T-cell (primary cell): ENCODE data around the gene DIPK1B. TPM values are rescaled to one million over a fixed set of nuclear protein-coding genes. Genes with fewer than 3 reads are reported as not detected.

Source experiments
- ATAC-seq, 4 experiments: fragments of 200-7000 bp in 3 of 4; fragments of 150-1000 bp in 1 of 4; cut with Tn5 transposase; replicated peaks in 1 of 4; 1 replicate in 3 of 4; 2 replicates in 1 of 4; pipeline ENCODE4 v1.10.0; 2021; ENCODE audit warnings: moderate library complexity in 3 of 4, mild to moderate bottlenecking in 2 of 4, moderate number of reproducible peaks in 1 of 4
- CTCF ChIA-PET, 2 donors: fragments of 300-600 bp; sonication (Branson Sonifier 250); formaldehyde crosslinking; loops; one replicate each; lab custom pipeline; 2022; ENCODE audit warnings: antibody characterized with exemption in 2 of 2; lab: Charles Lee
- POLR2A ChIA-PET, 2 donors: fragments of 300-600 bp; sonication (Branson Sonifier 250); formaldehyde crosslinking; loops; one replicate each; lab custom pipeline; 2022; ENCODE audit warnings: antibody characterized with exemption in 2 of 2; lab: Charles Lee
- DNase-seq, 35 experiments: peaks; one replicate each; pipeline versions ENCODE4 v3.0.0 to v3.0.0-alpha.2; 2013 to 2023
- H3K27ac ChIP-seq: one replicate; pipeline ENCODE4 v1.5.1; 2013; ENCODE audit warnings: low read length
- H3K27me3 ChIP-seq, 2 experiments: replicated peaks in 1 of 2; 1 replicate in 1 of 2; 2 replicates in 1 of 2; pipeline versions ENCODE4 v1.6.1 to v1.7.0; 2013; ENCODE audit warnings: low read length in 1 of 2, mixed read lengths in 1 of 2; ENCODE audit not compliant: control insufficient read depth in 2 of 2, insufficient read depth in 2 of 2; ENCODE audit errors: extremely low read depth in 1 of 2
- H3K36me3 ChIP-seq, 2 donors: 1 replicate in 1 of 2; 2 replicates in 1 of 2; pipeline versions ENCODE4 v1.6.1 to v1.7.0; 2013; ENCODE audit warnings: low read length in 1 of 2; ENCODE audit not compliant: control insufficient read depth in 2 of 2, insufficient read depth in 1 of 2; ENCODE audit errors: extremely low read depth in 1 of 2
- H3K4me1 ChIP-seq, 2 experiments: 1 replicate in 1 of 2; 2 replicates in 1 of 2; pipeline versions ENCODE4 v1.6.1 to v1.7.0; 2013; ENCODE audit warnings: low read length in 2 of 2, mixed read lengths in 1 of 2; ENCODE audit not compliant: insufficient read depth in 2 of 2, control insufficient read depth in 1 of 2; ENCODE audit errors: extremely low read depth in 1 of 2
- H3K4me3 ChIP-seq, 2 donors: 1 replicate in 1 of 2; 2 replicates in 1 of 2; pipeline versions ENCODE4 v1.5.1 to v1.7.0; 2013; ENCODE audit warnings: mild to moderate bottlenecking in 2 of 2, low read length in 1 of 2, moderate library complexity in 1 of 2; ENCODE audit not compliant: control insufficient read depth in 1 of 2; ENCODE audit errors: extremely low read depth in 1 of 2
- H3K9me3 ChIP-seq: 2 replicates; pipeline ENCODE4 v1.7.0; 2013
- H3K27ac Mint-ChIP-seq, 2 donors: one replicate each; pipeline ENCODE4 v1.8.0; 2020 to 2021; ENCODE audit warnings: mild to moderate bottlenecking in 2 of 2, mixed read lengths in 2 of 2
- H3K27me3 Mint-ChIP-seq, 2 donors: one replicate each; pipeline ENCODE4 v1.8.0; 2021 to 2022; ENCODE audit warnings: mixed read lengths in 2 of 2
- H3K36me3 Mint-ChIP-seq: one replicate; pipeline ENCODE4 v1.8.0; 2021; ENCODE audit warnings: mixed read lengths
- H3K4me1 Mint-ChIP-seq, 3 donors: one replicate each; pipeline ENCODE4 v1.8.0; 2020 to 2022; ENCODE audit warnings: mixed read lengths in 3 of 3, mild to moderate bottlenecking in 1 of 3
- H3K4me3 Mint-ChIP-seq, 3 donors: one replicate each; pipeline ENCODE4 v1.8.0; 2020 to 2022; ENCODE audit warnings: mild to moderate bottlenecking in 3 of 3, mixed read lengths in 3 of 3, moderate library complexity in 3 of 3
- H3K9me3 Mint-ChIP-seq, 3 donors: one replicate each; pipeline ENCODE4 v1.8.0; 2020 to 2022; ENCODE audit warnings: mixed read lengths in 3 of 3
- WGBS: methylation state at CpG from one replicate; pipeline ENCODE4 v1.1.5; 2013; ENCODE audit warnings: missing lambda C conversion rate; ENCODE audit not compliant: insufficient coverage; 5-methylcytosine and 5-hydroxymethylcytosine counted together
- total RNA-seq, 35 experiments: library from RNA in 6 of 35; stranded (reverse) in 6 of 35; fragments of 120-200 nt in 1 of 35; gene quantifications; one replicate each; pipeline versions ENCODE4 v1.2.1 to v1.2.4 and lab custom pipeline; 2013 to 2026

DIPK1B gene
- total RNA-seq, 5 donors from 2014 or later (not counting 1 experiment from before 2014, with no cell fraction given): 0.25 to 2.1 (median 0.77) TPM

- CTCF ChIA-PET: no interaction called here
- DNase-seq: no peak
- H3K27ac ChIP-seq: no peak overlapping the region
Observed at GRCh38 chr9:136748666-136749611, 36.6 kb downstream of the DIPK1B start.

GRCh38 chr9:136750526-136750925 is 38.2 kb downstream of the DIPK1B start:
- Histone ChIP-seq H3K27me3 (peaks cover 0 to 65% of the 10 kb centered on the region in 2 experiments), H3K36me3 (no peaks in the 10 kb centered on the region), H3K4me3 (no peak overlapping the region), H3K4me1 (no peaks in the 10 kb centered on the region), H3K9me3 (no peaks in the 10 kb centered on the region), H3K27ac (no peak overlapping the region)
- Mint-ChIP-seq H3K27me3 (peaks cover 0 to 7% of the 10 kb centered on the region in 2 donors), H3K4me3 (no peak overlapping the region), H3K4me1 (no peaks in the 10 kb centered on the region), H3K27ac (no peak overlapping the region), H3K36me3 (no peaks in the 10 kb centered on the region), H3K9me3 (peaks cover 6 to 17% (median 16%) of the 10 kb centered on the region in 3 donors)
- CTCF ChIA-PET: interaction anchor here in 1 of 2 donors (0.7 kb wide), 1 partner anchor 9 kb away, joined by 3 read pairs; no protein-coding TSS in a partner anchor
- 25% methylated on average over 1 of the region's 2 CpGs for WGBS
- ATAC-seq: no peak
- POLR2A ChIA-PET: no interaction called here
- DNase-seq: no peak

More at GRCh38 chr9:136748666-136749611, 36.6 kb downstream of the DIPK1B start:
- Histone ChIP-seq H3K36me3 (no peaks in the 10 kb centered on the region), H3K4me1 (no peaks in the 10 kb centered on the region), H3K27me3 (peaks cover 0 to 65% of the 10 kb centered on the region in 2 experiments), H3K9me3 (no peaks in the 10 kb centered on the region), H3K4me3 (no peak overlapping the region)
- no peak overlapping the region for H3K27ac Mint-ChIP-seq
- POLR2A ChIA-PET: no interaction called here
- H3K4me1 Mint-ChIP-seq: no peaks in the 10 kb centered on the region
- H3K27me3 Mint-ChIP-seq: peaks cover 0 to 7% of the 10 kb centered on the region in 2 donors
- no peak overlapping the region for H3K4me3 Mint-ChIP-seq
- H3K9me3 Mint-ChIP-seq: peaks cover 6 to 17% (median 16%) of the 10 kb centered on the region in 3 donors
- H3K36me3 Mint-ChIP-seq: no peaks in the 10 kb centered on the region
- WGBS: 74% methylated on average over 17 of the region's 21 CpGs
- no peak for ATAC-seq

- Histone ChIP-seq H3K27ac (no peak overlapping the region), H3K27me3 (peaks cover 0 to 64% of the 10 kb centered on the region in 2 experiments), H3K4me1 (no peaks in the 10 kb centered on the region), H3K36me3 (no peaks in the 10 kb centered on the region), H3K9me3 (no peaks in the 10 kb centered on the region), H3K4me3 (no peak overlapping the region)
- Mint-ChIP-seq H3K27me3 (peaks cover 0 to 4% of the 10 kb centered on the region in 2 donors), H3K36me3 (no peaks in the 10 kb centered on the region), H3K27ac (no peak overlapping the region), H3K4me1 (no peaks in the 10 kb centered on the region), H3K4me3 (no peak overlapping the region), H3K9me3 (peaks cover 6 to 17% (median 16%) of the 10 kb centered on the region in 3 donors)
- CTCF ChIA-PET: no interaction called here
- no CpG with 5 or more reads among the region's 1 CpG for WGBS
- ATAC-seq (no peak), DNase-seq (no peak)
- POLR2A ChIA-PET: interaction anchor here in 1 of 2 donors (0.5 kb wide), 1 partner anchor 209 kb away, joined by 7 read pairs; no protein-coding TSS in a partner anchor
Observed at GRCh38 chr9:136751244-136751643, 38.9 kb downstream of the DIPK1B start.

- Histone ChIP-seq H3K4me1 (no peaks in the 10 kb centered on the region), H3K27me3 (peaks cover 0 to 65% of the 10 kb centered on the region in 2 experiments), H3K4me3 (no peak overlapping the region), H3K9me3 (no peaks in the 10 kb centered on the region), H3K36me3 (no peaks in the 10 kb centered on the region), H3K27ac (no peak overlapping the region)
- Mint-ChIP-seq H3K4me3 (no peak overlapping the region), H3K36me3 (no peaks in the 10 kb centered on the region), H3K4me1 (no peaks in the 10 kb centered on the region), H3K9me3 (peaks cover 6 to 17% (median 16%) of the 10 kb centered on the region in 3 donors), H3K27ac (no peak overlapping the region), H3K27me3 (peaks cover 0 to 4% of the 10 kb centered on the region in 2 donors)
- ATAC-seq: no peak
- no peak for DNase-seq
- ChIA-PET CTCF (no interaction called here), POLR2A (no interaction called here)
Observed at GRCh38 chr9:136751814-136752213, 39.4 kb downstream of the DIPK1B start.

- H3K27ac ChIP-seq: no peak overlapping the region
- CTCF ChIA-PET: no interaction called here
- DNase-seq (no peak), ATAC-seq (no peak)
- H3K36me3 Mint-ChIP-seq: no peaks in the 10 kb centered on the region
- no peaks in the 10 kb centered on the region for H3K36me3 ChIP-seq
- peaks cover 0 to 61% of the 10 kb centered on the region in 2 experiments for H3K27me3 ChIP-seq
- H3K27me3 Mint-ChIP-seq: no peaks in the 10 kb centered on the region
- H3K27ac Mint-ChIP-seq: no peak overlapping the region
- no peaks in the 10 kb centered on the region for H3K4me1 Mint-ChIP-seq
- no peaks in the 10 kb centered on the region for H3K9me3 ChIP-seq
- 91% methylated on average over 30 of the region's 31 CpGs for WGBS
- POLR2A ChIA-PET: no interaction called here
- no peak overlapping the region for H3K4me3 Mint-ChIP-seq
- no peaks in the 10 kb centered on the region for H3K4me1 ChIP-seq
- no peak overlapping the region for H3K4me3 ChIP-seq
- peaks cover 6 to 17% (median 16%) of the 10 kb centered on the region in 3 donors for H3K9me3 Mint-ChIP-seq
Observed at GRCh38 chr9:136753371-136754058, 41.1 kb downstream of the DIPK1B start.

GRCh38 chr9:136754059-136754572 is 41.7 kb downstream of the DIPK1B start:
- Histone ChIP-seq H3K27ac (no peak overlapping the region), H3K9me3 (no peaks in the 10 kb centered on the region), H3K4me1 (no peaks in the 10 kb centered on the region), H3K36me3 (no peaks in the 10 kb centered on the region), H3K27me3 (peaks cover 0 to 56% of the 10 kb centered on the region in 2 experiments), H3K4me3 (no peak overlapping the region)
- Mint-ChIP-seq H3K4me1 (no peaks in the 10 kb centered on the region), H3K4me3 (no peak overlapping the region), H3K36me3 (no peaks in the 10 kb centered on the region), H3K27me3 (no peaks in the 10 kb centered on the region), H3K27ac (no peak overlapping the region), H3K9me3 (peaks cover 6 to 17% (median 16%) of the 10 kb centered on the region in 3 donors)
- 29% methylated on average over 16 of the region's 17 CpGs for WGBS
- ChIA-PET POLR2A (no interaction called here), CTCF (no interaction called here)
- no peak for ATAC-seq
- DNase-seq: no peak
